ENCODE measurements around the gene SEC31B.

DNA sequence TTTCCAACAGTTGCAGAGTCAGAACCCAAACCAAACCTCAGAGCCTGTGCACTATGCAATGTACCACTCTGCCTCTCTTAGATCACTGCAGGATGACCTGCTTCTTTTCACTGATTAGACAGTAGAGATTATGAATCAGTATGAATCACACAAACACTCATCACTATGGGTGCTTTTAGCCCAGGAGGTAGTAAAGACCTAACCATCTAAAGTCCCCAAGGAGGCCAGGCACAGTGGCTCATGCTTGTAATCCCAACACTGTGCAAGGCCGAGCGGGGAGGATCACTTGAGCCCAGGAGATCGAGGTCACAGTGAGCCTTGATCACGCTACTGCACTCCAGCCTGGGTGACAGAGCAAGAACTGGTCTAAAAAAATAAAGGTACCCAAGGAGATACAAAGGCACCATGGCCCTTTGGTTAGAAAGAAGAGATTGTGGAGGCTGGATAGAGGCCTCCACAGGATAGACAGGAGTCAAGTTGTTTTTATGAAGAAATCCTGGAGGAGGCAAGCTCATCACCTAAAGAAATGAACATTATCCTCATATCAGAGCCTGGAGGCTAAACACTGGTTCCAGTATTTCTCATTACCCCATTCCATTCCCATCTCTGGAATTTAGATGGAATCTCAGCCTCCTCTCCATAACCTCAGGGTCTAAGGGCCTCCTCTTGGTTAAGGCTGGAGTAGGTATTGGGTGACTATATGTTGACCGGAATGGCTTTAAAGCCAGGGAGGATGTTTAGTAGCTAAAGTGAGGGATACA, 12.9 kb downstream of the SEC31B start:
- TF ChIP-seq TCF7L2 (IDR thresholded peaks at IDR 0.05; ENCODE audit: borderline replicate concordance, low read depth, low read length) (no peak), ZNF248 (tag by site-specific recombination; IDR thresholded peaks at IDR 0.05) (no peak), CTCF (tag by site-specific recombination; IDR thresholded peaks at IDR 0.05) (no peak), ZBTB7A (tag by site-specific recombination; IDR thresholded peaks at IDR 0.05; ENCODE audit: low read depth) (no peak), ZNF211 (tag by site-specific recombination; IDR thresholded peaks at IDR 0.05; ENCODE audit: low read depth) (no peak)
- TF ChIP-seq, protein P1, sequence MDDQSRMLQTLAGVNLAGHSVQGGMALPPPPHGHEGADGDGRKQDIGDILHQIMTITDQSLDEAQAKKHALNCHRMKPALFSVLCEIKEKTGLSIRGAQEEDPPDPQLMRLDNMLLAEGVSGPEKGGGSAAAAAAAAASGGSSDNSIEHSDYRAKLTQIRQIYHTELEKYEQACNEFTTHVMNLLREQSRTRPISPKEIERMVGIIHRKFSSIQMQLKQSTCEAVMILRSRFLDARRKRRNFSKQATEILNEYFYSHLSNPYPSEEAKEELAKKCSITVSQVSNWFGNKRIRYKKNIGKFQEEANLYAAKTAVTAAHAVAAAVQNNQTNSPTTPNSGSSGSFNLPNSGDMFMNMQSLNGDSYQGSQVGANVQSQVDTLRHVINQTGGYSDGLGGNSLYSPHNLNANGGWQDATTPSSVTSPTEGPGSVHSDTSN (CRISPR knock-in tag; IDR thresholded peaks at IDR 0.05), result no peak
- TF ChIP-seq, protein P2, sequence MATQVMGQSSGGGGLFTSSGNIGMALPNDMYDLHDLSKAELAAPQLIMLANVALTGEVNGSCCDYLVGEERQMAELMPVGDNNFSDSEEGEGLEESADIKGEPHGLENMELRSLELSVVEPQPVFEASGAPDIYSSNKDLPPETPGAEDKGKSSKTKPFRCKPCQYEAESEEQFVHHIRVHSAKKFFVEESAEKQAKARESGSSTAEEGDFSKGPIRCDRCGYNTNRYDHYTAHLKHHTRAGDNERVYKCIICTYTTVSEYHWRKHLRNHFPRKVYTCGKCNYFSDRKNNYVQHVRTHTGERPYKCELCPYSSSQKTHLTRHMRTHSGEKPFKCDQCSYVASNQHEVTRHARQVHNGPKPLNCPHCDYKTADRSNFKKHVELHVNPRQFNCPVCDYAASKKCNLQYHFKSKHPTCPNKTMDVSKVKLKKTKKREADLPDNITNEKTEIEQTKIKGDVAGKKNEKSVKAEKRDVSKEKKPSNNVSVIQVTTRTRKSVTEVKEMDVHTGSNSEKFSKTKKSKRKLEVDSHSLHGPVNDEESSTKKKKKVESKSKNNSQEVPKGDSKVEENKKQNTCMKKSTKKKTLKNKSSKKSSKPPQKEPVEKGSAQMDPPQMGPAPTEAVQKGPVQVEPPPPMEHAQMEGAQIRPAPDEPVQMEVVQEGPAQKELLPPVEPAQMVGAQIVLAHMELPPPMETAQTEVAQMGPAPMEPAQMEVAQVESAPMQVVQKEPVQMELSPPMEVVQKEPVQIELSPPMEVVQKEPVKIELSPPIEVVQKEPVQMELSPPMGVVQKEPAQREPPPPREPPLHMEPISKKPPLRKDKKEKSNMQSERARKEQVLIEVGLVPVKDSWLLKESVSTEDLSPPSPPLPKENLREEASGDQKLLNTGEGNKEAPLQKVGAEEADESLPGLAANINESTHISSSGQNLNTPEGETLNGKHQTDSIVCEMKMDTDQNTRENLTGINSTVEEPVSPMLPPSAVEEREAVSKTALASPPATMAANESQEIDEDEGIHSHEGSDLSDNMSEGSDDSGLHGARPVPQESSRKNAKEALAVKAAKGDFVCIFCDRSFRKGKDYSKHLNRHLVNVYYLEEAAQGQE (tag by site-specific recombination; IDR thresholded peaks at IDR 0.05), result no peak

All from HEK293 (cell line).